GM19324 (cell line): ENCODE measurements around the gene CDH4.

Experiments used
- ATAC-seq: cut with Tn5 transposase; IDR thresholded peaks from one replicate; pipeline ENCODE4 v1.9.1; 2021; ENCODE audit warnings: mild to moderate bottlenecking, moderate library complexity; ENCODE audit not compliant: unreplicated experiment, low FRiP score

Gene CDH4

GRCh38 chr20:61251529-61252393, at the start of gene CDH4:
TSS of gene CDH4 (plus strand) at chr20:61252261.
- no peak for ATAC-seq

- ATAC-seq = no peak
Observed at GRCh38 chr20:61203320-61203719, 48.7 kb upstream of the CDH4 start.

GRCh38 chr20:61204206-61204605, 47.9 kb upstream of the CDH4 start:
- no peak for ATAC-seq

GRCh38 chr20:61205769-61206168, 46.3 kb upstream of the CDH4 start:
- ATAC-seq = no peak

GRCh38 chr20:61210862-61211261, 41.2 kb upstream of the CDH4 start:
- ATAC-seq = no peak

GRCh38 chr20:61217848-61218247, 34.2 kb upstream of the CDH4 start:
- no peak for ATAC-seq

- no peak for ATAC-seq
Observed at GRCh38 chr20:61219021-61219431, 33.0 kb upstream of the CDH4 start.

- ATAC-seq = no peak
Observed at GRCh38 chr20:61220131-61220530, 31.9 kb upstream of the CDH4 start.

GRCh38 chr20:61220626-61221325, 31.3 kb upstream of the CDH4 start:
- ATAC-seq = no peak

GRCh38 chr20:61222699-61223098, 29.4 kb upstream of the CDH4 start:
- no peak for ATAC-seq

GRCh38 chr20:61223121-61223520, 28.9 kb upstream of the CDH4 start:
- ATAC-seq = no peak

GRCh38 chr20:61230166-61230565, 21.9 kb upstream of the CDH4 start:
- no peak for ATAC-seq

GRCh38 chr20:61233590-61233989, 18.5 kb upstream of the CDH4 start:
- no peak for ATAC-seq

GRCh38 chr20:61234224-61234890, 17.7 kb upstream of the CDH4 start:
- no peak for ATAC-seq

- ATAC-seq = no peak
Observed at GRCh38 chr20:61236713-61237112, 15.3 kb upstream of the CDH4 start.

GRCh38 chr20:61238813-61239212, 13.2 kb upstream of the CDH4 start:
- no peak for ATAC-seq

- ATAC-seq = no peak
Observed at GRCh38 chr20:61240814-61241213, 11.2 kb upstream of the CDH4 start.

- ATAC-seq = no peak
Observed at GRCh38 chr20:61244213-61244612, 7.8 kb upstream of the CDH4 start.

GRCh38 chr20:61246269-61246668, 5.8 kb upstream of the CDH4 start:
- ATAC-seq = no peak

- ATAC-seq = no peak
Observed at GRCh38 chr20:61249626-61250025, 2.4 kb upstream of the CDH4 start.

GRCh38 chr20:61252601-61253263, 671 bp downstream of the CDH4 start:
- ATAC-seq = no peak
